Esophagus squamous epithelium (tissue), 5 donors: Measurements from ENCODE around the gene SGMS1. TPM values are rescaled to one million over a fixed set of nuclear protein-coding genes. Genes with fewer than 3 reads are reported as not detected.

Experiments
- DNase-seq: peaks from one replicate; lab custom pipeline; 2025; lab: John Stamatoyannopoulos, UW
- H3K27ac ChIP-seq, 4 donors: fragments of 200-600 bp; sonication (generic); one replicate each; pipeline ENCODE4 v1.5.1; 2016 to 2019; ENCODE audit warnings: mild to moderate bottlenecking in 1 of 4
- H3K27me3 ChIP-seq, 4 donors: fragments of 200-600 bp; sonication (generic); 1 replicate in 3 of 4; 2 replicates in 1 of 4; pipeline versions ENCODE4 v1.5.1 to v1.6.0; 2017 to 2021; ENCODE audit warnings: antibody characterized with exemption in 1 of 4
- H3K36me3 ChIP-seq, 3 donors: fragments of 200-600 bp; sonication (generic); one replicate each; pipeline ENCODE4 v1.5.1; 2016 to 2019
- H3K4me1 ChIP-seq, 3 donors: fragments of 200-600 bp; sonication (generic); one replicate each; pipeline ENCODE4 v1.5.1; 2017 to 2019
- H3K4me3 ChIP-seq, 4 donors: fragments of 200-600 bp; sonication (generic); 1 replicate in 3 of 4; 2 replicates in 1 of 4; pipeline ENCODE4 v1.5.1; 2016 to 2019; ENCODE audit warnings: mild to moderate bottlenecking in 2 of 4, moderate library complexity in 1 of 4
- H3K9me3 ChIP-seq, 3 donors: fragments of 200-600 bp; sonication (generic); one replicate each; pipeline ENCODE4 v1.5.1; 2016 to 2019
- CTCF ChIP-seq, 6 experiments: fragments of 450-650 bp in 4 of 6; fragments of 200-600 bp in 2 of 6; sonication (generic) in 2 of 6; IDR thresholded peaks; one replicate each; pipeline ENCODE4 v1.5.1; 2016 to 2019; ENCODE audit warnings: antibody characterized with exemption in 6 of 6, mild to moderate bottlenecking in 4 of 6, moderate library complexity in 4 of 6
- POLR2A ChIP-seq, 4 donors: fragments of 450-650 bp; IDR thresholded peaks; one replicate each; pipeline ENCODE4 v1.6.1; 2017; ENCODE audit warnings: antibody characterized with exemption in 4 of 4, mild to moderate bottlenecking in 4 of 4, moderate library complexity in 3 of 4
- WGBS, 2 donors: methylation state at CpG; one replicate each; pipeline ENCODE4 v1.1.5; 2018; 5-methylcytosine and 5-hydroxymethylcytosine counted together
- intact Hi-C: fragments of 100-400 bp; cut with DNase I; formaldehyde crosslinking; loops from one replicate; pipeline ENCODE4 v1.15.0; 2022
- total RNA-seq, 4 donors: library from RNA; depleted of rRNA; stranded (reverse); fragments of >200 nt; gene quantifications; one replicate each; pipeline ENCODE4 v1.1.0, GENCODE V29; 2016
- donor health status: DM: yes; HTN: yes; CAD: no.

SGMS1 gene
- total RNA-seq, 4 donors from 2014 or later = 39.4 to 64.1 (median 54.9) TPM

GRCh38 chr10:50585921-50586739, 37.6 kb downstream of the SGMS1 start:
- H3K27ac ChIP-seq = no peak overlapping the region
- peaks cover 0 to 29% (median 7%) of the 10 kb centered on the region in 3 donors for H3K36me3 ChIP-seq
- intact Hi-C loops = no loop called here
- no peak for TF ChIP-seq POLR2A (IDR thresholded peaks at IDR 0.05)
- no peaks in the 10 kb centered on the region for H3K27me3 ChIP-seq
- H3K9me3 ChIP-seq = no peaks in the 10 kb centered on the region
- peaks cover 0 to 23% (median 0%) of the 10 kb centered on the region in 3 donors for H3K4me1 ChIP-seq
- WGBS, 2 donors = 65 to 74% methylated on average over 6 of the region's 6 CpGs
- no peak overlapping the region for H3K4me3 ChIP-seq
- DNase-seq = no peak

GRCh38 chr10:50582766-50583762, 40.7 kb downstream of the SGMS1 start:
- DNase-seq = no peak
- WGBS, 2 donors = 92 to 100% methylated on average over 2 of the region's 2 CpGs
- TF ChIP-seq CTCF (IDR thresholded peaks at IDR 0.05) = no peak
- no peak for TF ChIP-seq POLR2A (IDR thresholded peaks at IDR 0.05)
- no peak overlapping the region for H3K27ac ChIP-seq
- H3K27me3 ChIP-seq = no peaks in the 10 kb centered on the region
- intact Hi-C loops = no loop called here
- no peaks in the 10 kb centered on the region for H3K9me3 ChIP-seq
- peaks cover 0 to 51% (median 4%) of the 10 kb centered on the region in 3 donors for H3K4me1 ChIP-seq
- peaks cover 0 to 9% (median 0%) of the 10 kb centered on the region in 3 donors for H3K36me3 ChIP-seq
- no peak overlapping the region for H3K4me3 ChIP-seq

- Histone ChIP-seq H3K4me3 (no peak overlapping the region), H3K27ac (no peak overlapping the region), H3K27me3 (no peaks in the 10 kb centered on the region), H3K9me3 (no peaks in the 10 kb centered on the region), H3K36me3 (peaks cover 0 to under 1% (median 0%) of the 10 kb centered on the region in 3 donors), H3K4me1 (peaks cover 0 to 61% (median 9%) of the 10 kb centered on the region in 3 donors)
- no peak for TF ChIP-seq POLR2A (IDR thresholded peaks at IDR 0.05)
- no peak for TF ChIP-seq CTCF (IDR thresholded peaks at IDR 0.05)
- WGBS, 2 donors = 76 to 90% methylated on average over 5 of the region's 5 CpGs
- intact Hi-C loops = no loop called here
- DNase-seq = no peak
These were observed 41.7 kb downstream of the SGMS1 start for GRCh38 chr10:50582046-50582445.

- 79 to 91% methylated on average over 7 of the region's 7 CpGs for WGBS, 2 donors
- TF ChIP-seq CTCF (IDR thresholded peaks at IDR 0.05) = no peak
- TF ChIP-seq POLR2A (IDR thresholded peaks at IDR 0.05) = no peak
These were observed 43.4 kb downstream of the SGMS1 start for GRCh38 chr10:50580262-50580891.

More at GRCh38 chr10:50580262-50580891, 43.4 kb downstream of the SGMS1 start:
- Histone ChIP-seq H3K27ac (peak overlapping the region in 2 of 4 donors; percentile 14 to 59), H3K27me3 (no peaks in the 10 kb centered on the region), H3K4me1 (peaks cover 0 to 68% (median 9%) of the 10 kb centered on the region in 3 donors), H3K9me3 (no peaks in the 10 kb centered on the region), H3K4me3 (no peak overlapping the region), H3K36me3 (no peaks in the 10 kb centered on the region)
- DNase-seq = no peak
- intact Hi-C loops = no loop called here
